CD14-positive monocyte (primary cell): ENCODE results near the gene TLK2. TPM values are rescaled to one million over a fixed set of nuclear protein-coding genes. Genes with fewer than 3 reads are reported as not detected.

Experiments used
- DNase-seq, 3 donors: peaks; one replicate each; pipeline ENCODE4 v3.0.0-alpha.2; 2011 to 2022
- H2AFZ ChIP-seq: 2 replicates; pipeline ENCODE4 v1.6.0; 2012; ENCODE audit warnings: mild to moderate bottlenecking, low read depth, low read length, inconsistent platforms; ENCODE audit not compliant: insufficient read depth, poor library complexity, severe bottlenecking
- H3K27ac ChIP-seq, 2 donors: 1 replicate in 1 of 2; 2 replicates in 1 of 2; pipeline ENCODE4 v1.5.1; 2012 to 2013; ENCODE audit warnings: low read length in 2 of 2, control low read depth in 1 of 2, inconsistent platforms in 1 of 2, low read depth in 1 of 2, mild to moderate bottlenecking in 1 of 2
- H3K27me3 ChIP-seq, 2 donors: one replicate each; pipeline versions ENCODE4 v1.6.0 to v1.6.1; 2011 to 2013; ENCODE audit warnings: low read length in 2 of 2; ENCODE audit not compliant: control insufficient read depth in 2 of 2, insufficient read depth in 2 of 2
- H3K36me3 ChIP-seq, 2 donors: replicated peaks in 1 of 2; 1 replicate in 1 of 2; 2 replicates in 1 of 2; pipeline versions ENCODE4 v1.5.1 to v1.6.1; 2012 to 2013; ENCODE audit warnings: low read length in 2 of 2, control low read depth in 1 of 2, inconsistent platforms in 1 of 2, mild to moderate bottlenecking in 1 of 2; ENCODE audit not compliant: insufficient read depth in 2 of 2, control insufficient read depth in 1 of 2
- H3K4me1 ChIP-seq, 2 donors: 1 replicate in 1 of 2; 2 replicates in 1 of 2; pipeline versions ENCODE4 v1.5.1 to v1.6.1; 2012 to 2013; ENCODE audit warnings: low read length in 2 of 2, control low read depth in 1 of 2, inconsistent platforms in 1 of 2, mild to moderate bottlenecking in 1 of 2, moderate library complexity in 1 of 2; ENCODE audit not compliant: insufficient read depth in 2 of 2, control insufficient read depth in 1 of 2
- H3K4me2 ChIP-seq: replicated peaks from 2 replicates; pipeline ENCODE3; 2012; ENCODE audit warnings: low read length, moderate library complexity, mild to moderate bottlenecking; ENCODE audit not compliant: poor library complexity, severe bottlenecking; ENCODE audit errors: extremely low read depth
- H3K4me3 ChIP-seq, 3 experiments: fragments of 200-600 bp in 1 of 3; sonication (generic) in 1 of 3; replicated peaks in 1 of 3; 1 replicate in 2 of 3; 2 replicates in 1 of 3; pipeline ENCODE4 v1.5.1; 2011 to 2013; ENCODE audit warnings: low read length in 3 of 3, mild to moderate bottlenecking in 3 of 3, control low read depth in 2 of 3, low read depth in 2 of 3, inconsistent platforms in 1 of 3, moderate library complexity in 1 of 3
- H3K79me2 ChIP-seq: 2 replicates; pipeline ENCODE4 v1.6.0; 2012; ENCODE audit warnings: mild to moderate bottlenecking, control low read depth, inconsistent platforms, low read length, moderate library complexity; ENCODE audit not compliant: insufficient read depth
- H3K9ac ChIP-seq: 2 replicates; pipeline ENCODE4 v1.6.0; 2017; ENCODE audit warnings: low read length, mild to moderate bottlenecking; ENCODE audit not compliant: insufficient read depth, poor library complexity, severe bottlenecking
- H3K9me3 ChIP-seq, 2 donors: replicated peaks in 1 of 2; 1 replicate in 1 of 2; 2 replicates in 1 of 2; pipeline versions ENCODE4 v1.5.1 to v1.6.1; 2012 to 2013; ENCODE audit warnings: low read length in 2 of 2, control low read depth in 1 of 2; ENCODE audit not compliant: control insufficient read depth in 1 of 2, insufficient read depth in 1 of 2
- H4K20me1 ChIP-seq: 2 replicates; pipeline ENCODE4 v1.6.0; 2012; ENCODE audit warnings: mild to moderate bottlenecking, low read length, control low read depth, moderate library complexity; ENCODE audit not compliant: insufficient read depth
- H3K27ac Mint-ChIP-seq, 7 donors: one replicate each; pipeline ENCODE4 v1.8.0; 2020; ENCODE audit warnings: mild to moderate bottlenecking in 7 of 7, mixed read lengths in 7 of 7, moderate library complexity in 6 of 7, inconsistent platforms in 2 of 7
- H3K27me3 Mint-ChIP-seq, 3 donors: one replicate each; pipeline ENCODE4 v1.8.0; 2021 to 2022; ENCODE audit warnings: low read depth in 3 of 3, mild to moderate bottlenecking in 3 of 3, mixed read lengths in 3 of 3, moderate library complexity in 3 of 3, inconsistent platforms in 1 of 3
- H3K36me3 Mint-ChIP-seq, 2 donors: one replicate each; pipeline ENCODE4 v1.8.0; 2020; ENCODE audit warnings: mixed read lengths in 2 of 2, inconsistent platforms in 1 of 2, mild to moderate bottlenecking in 1 of 2
- H3K4me1 Mint-ChIP-seq: one replicate; pipeline ENCODE4 v1.8.0; 2020; ENCODE audit warnings: mild to moderate bottlenecking, mixed read lengths
- H3K4me3 Mint-ChIP-seq, 2 donors: one replicate each; pipeline ENCODE4 v1.8.0; 2020; ENCODE audit warnings: mild to moderate bottlenecking in 2 of 2, mixed read lengths in 2 of 2, moderate library complexity in 1 of 2
- H3K9me3 Mint-ChIP-seq, 7 donors: one replicate each; pipeline ENCODE4 v1.8.0; 2020 to 2022; ENCODE audit warnings: mixed read lengths in 7 of 7, mild to moderate bottlenecking in 6 of 7, moderate library complexity in 6 of 7, inconsistent platforms in 2 of 7
- CTCF ChIP-seq: fragments of 200-600 bp; IDR thresholded peaks from one replicate; pipeline ENCODE4 v1.8.0; 2022; ENCODE audit warnings: antibody characterized with exemption, mild to moderate bottlenecking
- WGBS: methylation state at CpG from one replicate; pipeline ENCODE4 v1.1.5; 2013; ENCODE audit warnings: missing lambda C conversion rate; ENCODE audit not compliant: insufficient coverage; 5-methylcytosine and 5-hydroxymethylcytosine counted together
- intact Hi-C, 2 donors: fragments of 100-400 bp; cut with micrococcal nuclease; formaldehyde crosslinking; loops; one replicate each; pipeline versions ENCODE4 v1.15.0 to v1.15.1; 2023
- polyA plus RNA-seq, 3 donors: library from polyadenylated mRNA; depleted of rRNA in 1 of 3; unstranded in 2 of 3; stranded (reverse) in 1 of 3; fragments of 300-500 nt in 2 of 3; fragments of >200 nt in 1 of 3; fragmentation: Illumina TruSeq in 2 of 3; gene quantifications; 1 replicate in 2 of 3; 2 replicates in 1 of 3; pipeline ENCODE4 v1.2.3, GENCODE V29; 2012 to 2021

Gene TLK2
- polyA plus RNA-seq, 3 donors: 4.0 to 28.2 (median 4.3) TPM

DNA sequence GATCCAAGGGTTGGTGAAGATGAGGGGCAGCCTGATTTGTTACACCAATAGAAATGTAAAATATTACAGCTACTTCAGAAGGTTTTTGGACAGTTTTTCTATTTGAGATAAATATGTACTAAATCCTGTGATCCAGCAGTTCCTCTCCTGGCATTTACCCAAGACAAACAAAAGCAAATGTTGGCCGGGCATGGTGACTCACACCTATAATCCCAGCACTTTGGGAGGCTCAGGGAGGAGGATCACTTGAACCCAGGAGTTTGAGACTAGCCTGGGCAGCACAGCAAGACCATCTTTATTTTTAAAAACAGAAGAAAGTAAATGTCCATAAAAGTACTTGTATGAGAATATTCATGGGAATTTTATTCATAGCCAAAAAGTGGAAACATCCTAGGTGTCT lies 84.0 kb downstream of the TLK2 start:
- no CpG with 5 or more reads among the region's 1 CpG for WGBS
- H3K36me3 Mint-ChIP-seq: peaks cover 55 to 81% of the 10 kb centered on the region in 2 donors
- H3K27ac Mint-ChIP-seq: peak overlapping the region in 1 of 7 donors; percentile 37

GRCh38 chr17:62565817-62566216 lies 87.2 kb downstream of the TLK2 start:
- peak overlapping the region in 1 of 7 donors; percentile 28 for H3K27ac Mint-ChIP-seq
- no peaks in the 10 kb centered on the region for H3K27me3 Mint-ChIP-seq
- peaks cover 61 to 82% of the 10 kb centered on the region in 2 donors for H3K36me3 Mint-ChIP-seq
- H2AFZ ChIP-seq: no peak overlapping the region
- H3K4me3 Mint-ChIP-seq: no peak overlapping the region
- no peaks in the 10 kb centered on the region for H3K27me3 ChIP-seq
- no peak overlapping the region for H3K9ac ChIP-seq
- no peaks in the 10 kb centered on the region for H3K9me3 ChIP-seq
- no peaks in the 10 kb centered on the region for H3K4me1 Mint-ChIP-seq
- intact Hi-C loops: no loop called here
- no peak overlapping the region for H3K4me2 ChIP-seq
- TF ChIP-seq CTCF: no peak
- DNase-seq: no peak
- no CpG with 5 or more reads among the region's 1 CpG for WGBS
- H3K9me3 Mint-ChIP-seq: peaks cover 0 to 3% (median 0%) of the 10 kb centered on the region in 7 donors
- no peak overlapping the region for H3K27ac ChIP-seq
- no peak overlapping the region for H3K4me3 ChIP-seq
- H3K36me3 ChIP-seq: peaks cover 57 to 95% of the 10 kb centered on the region in 2 donors
- H3K79me2 ChIP-seq: no peaks in the 10 kb centered on the region
- peaks cover 5% of the 10 kb centered on the region for H4K20me1 ChIP-seq
- no peaks in the 10 kb centered on the region for H3K4me1 ChIP-seq

More for the DNA sequence above, 84.0 kb downstream of the TLK2 start:
- Mint-ChIP-seq H3K4me1 (no peaks in the 10 kb centered on the region), H3K4me3 (no peak overlapping the region), H3K9me3 (peaks cover 0 to 3% (median 0%) of the 10 kb centered on the region in 7 donors), H3K27me3 (no peaks in the 10 kb centered on the region)
- Histone ChIP-seq H3K4me1 (no peaks in the 10 kb centered on the region), H4K20me1 (peaks cover 5% of the 10 kb centered on the region), H3K4me2 (no peak overlapping the region), H3K36me3 (peaks cover 54 to 90% of the 10 kb centered on the region in 2 donors), H3K4me3 (no peak overlapping the region), H3K9me3 (no peaks in the 10 kb centered on the region), H3K27me3 (no peaks in the 10 kb centered on the region), H2AFZ (no peak overlapping the region), H3K27ac (no peak overlapping the region), H3K9ac (no peak overlapping the region), H3K79me2 (no peaks in the 10 kb centered on the region)
- intact Hi-C loops: no loop called here
- no peak for DNase-seq
- TF ChIP-seq CTCF: no peak
